Jurkat, Clone E6-1 (cell line): ENCODE data around the gene FAM53A. TPM values are rescaled to one million over a fixed set of nuclear protein-coding genes. Genes with fewer than 3 reads are reported as not detected.

Experiments
- DNase-seq: peaks from one replicate; pipeline ENCODE4 v3.0.0-alpha.2; 2011; ENCODE audit warnings: low read depth, low spot score
- H3K4me3 ChIP-seq: 2 replicates; pipeline ENCODE4 v1.5.1; 2011; ENCODE audit warnings: mild to moderate bottlenecking, low read length, control low read depth, moderate library complexity
- polyA plus RNA-seq: library from polyadenylated mRNA; unstranded; fragments of >200 nt; gene quantifications from one replicate; pipeline ENCODE4 v1.2.1, GENCODE V29; 2012; ENCODE audit warnings: missing spikeins; ENCODE audit not compliant: insufficient read length, insufficient read depth

Gene FAM53A
- 2.3 TPM for polyA plus RNA-seq

- peak within 1 kb of the TSS; percentile 43 for H3K4me3 ChIP-seq
- DNase-seq: peak; percentile 51
Measured at GRCh38 chr4:1683736-1684505, at the start of gene FAM53A. TSS of gene FAM53A (minus strand) at chr4:1684313. CDS start at chr4:1668741, 15,572 bp downstream.

GRCh38 chr4:1732911-1733310, 48.8 kb upstream of the FAM53A start:
- H3K4me3 ChIP-seq: no peak overlapping the region
- no peak for DNase-seq

- no peak overlapping the region for H3K4me3 ChIP-seq
- no peak for DNase-seq
Measured at GRCh38 chr4:1731180-1731579, 47.1 kb upstream of the FAM53A start.

- DNase-seq: no peak
- no peak overlapping the region for H3K4me3 ChIP-seq
Measured at GRCh38 chr4:1730532-1731135, 46.5 kb upstream of the FAM53A start.

GRCh38 chr4:1728061-1728980, 44.2 kb upstream of the FAM53A start:
- no peak overlapping the region for H3K4me3 ChIP-seq
- no peak for DNase-seq

GRCh38 chr4:1727117-1728031, 43.3 kb upstream of the FAM53A start:
- no peak overlapping the region for H3K4me3 ChIP-seq
- no peak for DNase-seq

GRCh38 chr4:1726146-1726934, 42.2 kb upstream of the FAM53A start:
- no peak overlapping the region for H3K4me3 ChIP-seq
- DNase-seq: peak; percentile 79

GRCh38 chr4:1725521-1725920, 41.4 kb upstream of the FAM53A start:
- H3K4me3 ChIP-seq: no peak overlapping the region
- no peak for DNase-seq

GRCh38 chr4:1723131-1723801, 39.2 kb upstream of the FAM53A start:
- peak overlapping the region; percentile 91 for H3K4me3 ChIP-seq
- DNase-seq: no peak

GRCh38 chr4:1722551-1723118, 38.5 kb upstream of the FAM53A start:
- peak overlapping the region; percentile 91 for H3K4me3 ChIP-seq
- DNase-seq: no peak

- H3K4me3 ChIP-seq: peak overlapping the region; percentile 91
- no peak for DNase-seq
Measured at GRCh38 chr4:1721666-1722550, 37.8 kb upstream of the FAM53A start.

- DNase-seq: peak; percentile 92
- H3K4me3 ChIP-seq: peak within 1 kb of the TSS; percentile 91
Measured at GRCh38 chr4:1721003-1721665, 37.0 kb upstream of the FAM53A start, which contains the start of the genes TACC3 and TMEM129. TSS of gene TACC3 (plus strand) at chr4:1721521. CDS start at chr4:1723422, 1,901 bp downstream. TSS of gene TMEM129 (minus strand) at chr4:1721323. CDS start at chr4:1720837, 486 bp downstream.

GRCh38 chr4:1720163-1720983, 36.3 kb upstream of the FAM53A start:
- peak overlapping the region; percentile 81 for H3K4me3 ChIP-seq
- no peak for DNase-seq

- no peak for DNase-seq
- no peak overlapping the region for H3K4me3 ChIP-seq
Measured at GRCh38 chr4:1718095-1718850, 34.2 kb upstream of the FAM53A start.
